Astrocyte (in vitro differentiated cells and primary cell): ENCODE data around the gene TGFB3. TPM values are rescaled to one million over a fixed set of nuclear protein-coding genes. Genes with fewer than 3 reads are reported as not detected.

ENCODE experiments used
- DNase-seq: peaks from one replicate; pipeline ENCODE4 v3.0.0-alpha.2; 2010; ENCODE audit warnings: low read depth
- FAIRE-seq: peaks from 2 replicates; lab custom pipeline; 2011; peaks lifted over from hg19 to GRCh38; lab: Jason Lieb, UNC
- H2AFZ ChIP-seq: 2 replicates; pipeline ENCODE4 v1.6.0; 2012; ENCODE audit warnings: low read depth, low read length, inconsistent platforms
- H3K27ac ChIP-seq: 2 replicates; pipeline ENCODE4 v1.5.1; 2011; ENCODE audit warnings: low read depth, low read length, inconsistent platforms
- H3K27me3 ChIP-seq: 2 replicates; pipeline ENCODE4 v1.6.0; 2011; ENCODE audit warnings: low read length, inconsistent platforms; ENCODE audit not compliant: insufficient read depth
- H3K36me3 ChIP-seq: 2 replicates; pipeline ENCODE4 v1.5.1; 2011; ENCODE audit warnings: low read length, inconsistent platforms; ENCODE audit not compliant: insufficient read depth
- H3K4me1 ChIP-seq: 2 replicates; pipeline ENCODE4 v1.5.1; 2011; ENCODE audit warnings: low read length, inconsistent platforms; ENCODE audit not compliant: insufficient read depth
- H3K4me2 ChIP-seq: 2 replicates; pipeline ENCODE4 v1.6.0; 2012; ENCODE audit warnings: low read length, inconsistent platforms
- H3K4me3 ChIP-seq: 2 replicates; pipeline ENCODE4 v1.5.1; 2011; ENCODE audit warnings: low read depth, mild to moderate bottlenecking, low read length, inconsistent platforms; ENCODE audit not compliant: insufficient read depth
- H3K79me2 ChIP-seq: 2 replicates; pipeline ENCODE4 v1.6.0; 2012; ENCODE audit warnings: mild to moderate bottlenecking, low read length, inconsistent platforms; ENCODE audit not compliant: insufficient read depth
- H3K9ac ChIP-seq: 2 replicates; pipeline ENCODE4 v1.6.0; 2012; ENCODE audit warnings: mild to moderate bottlenecking, low read length, inconsistent platforms
- H3K9me3 ChIP-seq: 2 replicates; pipeline ENCODE4 v1.5.1; 2012; ENCODE audit warnings: low read depth, mild to moderate bottlenecking, low read length, inconsistent platforms; ENCODE audit not compliant: insufficient read depth
- H4K20me1 ChIP-seq: 2 replicates; pipeline ENCODE4 v1.6.0; 2012; ENCODE audit warnings: low read length, inconsistent platforms; ENCODE audit not compliant: insufficient read depth
- H3K27ac Mint-ChIP-seq: one replicate; pipeline ENCODE4 v1.8.0; 2021; ENCODE audit warnings: mild to moderate bottlenecking, mixed read lengths; ENCODE audit not compliant: unreplicated experiment
- H3K27me3 Mint-ChIP-seq: one replicate; pipeline ENCODE4 v1.8.0; 2021; ENCODE audit warnings: low read depth, mixed read lengths; ENCODE audit not compliant: unreplicated experiment
- H3K36me3 Mint-ChIP-seq: one replicate; pipeline ENCODE4 v1.8.0; 2021; ENCODE audit warnings: low read depth, mixed read lengths; ENCODE audit not compliant: unreplicated experiment
- H3K4me1 Mint-ChIP-seq: one replicate; pipeline ENCODE4 v1.8.0; 2021; ENCODE audit warnings: low read depth, mixed read lengths; ENCODE audit not compliant: unreplicated experiment
- H3K4me3 Mint-ChIP-seq: one replicate; pipeline ENCODE4 v1.8.0; 2021; ENCODE audit warnings: mild to moderate bottlenecking, moderate library complexity, mixed read lengths; ENCODE audit not compliant: unreplicated experiment
- H3K9me3 Mint-ChIP-seq: one replicate; pipeline ENCODE4 v1.8.0; 2021; ENCODE audit warnings: mild to moderate bottlenecking, mixed read lengths; ENCODE audit not compliant: unreplicated experiment
- EZH2 ChIP-seq: IDR thresholded peaks from 2 replicates; pipeline ENCODE4 v1.6.1; 2012; ENCODE audit warnings: mild to moderate bottlenecking, low read length, inconsistent platforms; ENCODE audit not compliant: insufficient read depth
- total RNA-seq: library from RNA; stranded (reverse); gene quantifications from 2 replicates; pipeline ENCODE4 v1.2.1, GENCODE V29; 2021
- TF ChIP-seq, protein P1 (sequence below): IDR thresholded peaks from 2 replicates; pipeline ENCODE4 v1.5.1; 2011; ENCODE audit warnings: low read depth, mild to moderate bottlenecking, inconsistent platforms, low read length, moderate library complexity; ENCODE audit not compliant: insufficient read depth

The TGFB3 gene
- total RNA-seq, 1 donor from 2014 or later = 30.5 TPM

GRCh38 chr14:75985618-75986438 lies 4.0 kb upstream of the TGFB3 start, which contains the start of gene IFT43:
TSS of gene IFT43 (plus strand) at chr14:75985763. CDS start at chr14:75985787, 24 bp downstream.
- H3K36me3 ChIP-seq = peaks cover 3% of the 10 kb centered on the region
- no peaks in the 10 kb centered on the region for H4K20me1 ChIP-seq
- peak within 1 kb of the TSS; percentile 89 for H3K27ac ChIP-seq
- H3K4me1 ChIP-seq = peaks cover 20% of the 10 kb centered on the region
- no peaks in the 10 kb centered on the region for H3K9me3 ChIP-seq
- H3K27me3 ChIP-seq = no peaks in the 10 kb centered on the region
- no peaks in the 10 kb centered on the region for H3K27me3 Mint-ChIP-seq
- H2AFZ ChIP-seq = peak within 1 kb of the TSS; percentile 81
- H3K9ac ChIP-seq = peak within 1 kb of the TSS; percentile 95
- H3K4me1 Mint-ChIP-seq = peaks cover 14% of the 10 kb centered on the region
- H3K36me3 Mint-ChIP-seq = peaks cover 2% of the 10 kb centered on the region
- DNase-seq (peak; percentile 59), FAIRE-seq (no peak)
- H3K4me3 Mint-ChIP-seq = peak within 1 kb of the TSS; percentile 96
- TF ChIP-seq, protein P1, sequence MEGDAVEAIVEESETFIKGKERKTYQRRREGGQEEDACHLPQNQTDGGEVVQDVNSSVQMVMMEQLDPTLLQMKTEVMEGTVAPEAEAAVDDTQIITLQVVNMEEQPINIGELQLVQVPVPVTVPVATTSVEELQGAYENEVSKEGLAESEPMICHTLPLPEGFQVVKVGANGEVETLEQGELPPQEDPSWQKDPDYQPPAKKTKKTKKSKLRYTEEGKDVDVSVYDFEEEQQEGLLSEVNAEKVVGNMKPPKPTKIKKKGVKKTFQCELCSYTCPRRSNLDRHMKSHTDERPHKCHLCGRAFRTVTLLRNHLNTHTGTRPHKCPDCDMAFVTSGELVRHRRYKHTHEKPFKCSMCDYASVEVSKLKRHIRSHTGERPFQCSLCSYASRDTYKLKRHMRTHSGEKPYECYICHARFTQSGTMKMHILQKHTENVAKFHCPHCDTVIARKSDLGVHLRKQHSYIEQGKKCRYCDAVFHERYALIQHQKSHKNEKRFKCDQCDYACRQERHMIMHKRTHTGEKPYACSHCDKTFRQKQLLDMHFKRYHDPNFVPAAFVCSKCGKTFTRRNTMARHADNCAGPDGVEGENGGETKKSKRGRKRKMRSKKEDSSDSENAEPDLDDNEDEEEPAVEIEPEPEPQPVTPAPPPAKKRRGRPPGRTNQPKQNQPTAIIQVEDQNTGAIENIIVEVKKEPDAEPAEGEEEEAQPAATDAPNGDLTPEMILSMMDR = no peak
- TF ChIP-seq EZH2 = no peak
- H3K27ac Mint-ChIP-seq = peak within 1 kb of the TSS; percentile 80
- peaks cover 18% of the 10 kb centered on the region for H3K79me2 ChIP-seq
- peak within 1 kb of the TSS; percentile 98 for H3K4me2 ChIP-seq
- H3K4me3 ChIP-seq = peak within 1 kb of the TSS; percentile 93
- no peaks in the 10 kb centered on the region for H3K9me3 Mint-ChIP-seq

GRCh38 chr14:75984674-75985073 lies 2.9 kb upstream of the TGFB3 start:
- H3K27ac Mint-ChIP-seq = no peak overlapping the region
- H2AFZ ChIP-seq = no peak overlapping the region
- TF ChIP-seq EZH2 = no peak
- TF ChIP-seq, protein P1 = no peak
- no peaks in the 10 kb centered on the region for H3K27me3 ChIP-seq
- peaks cover 25% of the 10 kb centered on the region for H3K79me2 ChIP-seq
- no peak overlapping the region for H3K4me3 ChIP-seq
- H3K27ac ChIP-seq = no peak overlapping the region
- H3K9me3 Mint-ChIP-seq = no peaks in the 10 kb centered on the region
- H3K36me3 Mint-ChIP-seq = no peaks in the 10 kb centered on the region
- no peaks in the 10 kb centered on the region for H4K20me1 ChIP-seq
- no peaks in the 10 kb centered on the region for H3K27me3 Mint-ChIP-seq
- peak overlapping the region; percentile 96 for H3K4me3 Mint-ChIP-seq
- no peak overlapping the region for H3K4me2 ChIP-seq
- no peaks in the 10 kb centered on the region for H3K9me3 ChIP-seq
- no peaks in the 10 kb centered on the region for H3K36me3 ChIP-seq
- DNase-seq = no peak
- FAIRE-seq = no peak
- H3K9ac ChIP-seq = no peak overlapping the region
- peaks cover 30% of the 10 kb centered on the region for H3K4me1 ChIP-seq
- H3K4me1 Mint-ChIP-seq = peaks cover 23% of the 10 kb centered on the region

GRCh38 chr14:75983019-75983358 lies 1.2 kb upstream of the TGFB3 start:
- peaks cover 34% of the 10 kb centered on the region for H3K4me1 Mint-ChIP-seq
- TF ChIP-seq, protein P1 = no peak
- no peak for TF ChIP-seq EZH2
- FAIRE-seq (no peak), DNase-seq (no peak)
- Histone ChIP-seq H3K9me3 (no peaks in the 10 kb centered on the region), H3K4me3 (peak overlapping the region; percentile 72), H2AFZ (peak overlapping the region; percentile 90), H3K4me1 (peaks cover 34% of the 10 kb centered on the region), H3K27me3 (no peaks in the 10 kb centered on the region), H3K36me3 (no peaks in the 10 kb centered on the region), H3K9ac (peak overlapping the region; percentile 97), H3K27ac (no peak overlapping the region), H3K79me2 (peaks cover 30% of the 10 kb centered on the region), H3K4me2 (peak overlapping the region; percentile 98), H4K20me1 (no peaks in the 10 kb centered on the region)
- peak overlapping the region; percentile 41 for H3K27ac Mint-ChIP-seq
- H3K4me3 Mint-ChIP-seq = peak overlapping the region; percentile 79
- no peaks in the 10 kb centered on the region for H3K36me3 Mint-ChIP-seq
- H3K27me3 Mint-ChIP-seq = no peaks in the 10 kb centered on the region
- H3K9me3 Mint-ChIP-seq = no peaks in the 10 kb centered on the region
